Lung (tissue), 13 donors: ENCODE data around the gene SLC25A13. TPM values are rescaled to one million over a fixed set of nuclear protein-coding genes. Genes with fewer than 3 reads are reported as not detected.

Experiments
- ATAC-seq: fragments of 200-7000 bp; cut with Tn5 transposase; one replicate; pipeline ENCODE4 v1.9.1; 2020; ENCODE audit warnings: moderate number of reproducible peaks; ENCODE audit not compliant: insufficient read depth, low FRiP score
- DNase-seq, 3 donors: peaks; one replicate each; pipeline ENCODE4 v3.0.0-alpha.2; 2013 to 2017
- H3K27ac ChIP-seq, 2 donors: one replicate each; pipeline ENCODE4 v1.5.1; 2013; ENCODE audit warnings: mild to moderate bottlenecking in 2 of 2, moderate library complexity in 2 of 2, control low read depth in 1 of 2, inconsistent platforms in 1 of 2, low read depth in 1 of 2, low read length in 1 of 2
- H3K27me3 ChIP-seq, 3 donors: one replicate each; pipeline ENCODE4 v1.5.1; 2013; ENCODE audit warnings: low read length in 2 of 3; ENCODE audit not compliant: control insufficient read depth in 3 of 3, insufficient read depth in 3 of 3
- H3K36me3 ChIP-seq, 4 donors: one replicate each; pipeline ENCODE4 v1.5.1; 2013; ENCODE audit warnings: low read length in 4 of 4, mild to moderate bottlenecking in 1 of 4, moderate library complexity in 1 of 4; ENCODE audit not compliant: control insufficient read depth in 4 of 4, insufficient read depth in 4 of 4
- H3K4me1 ChIP-seq, 5 donors: one replicate each; pipeline ENCODE4 v1.5.1; 2013; ENCODE audit warnings: low read length in 5 of 5, mild to moderate bottlenecking in 2 of 5, moderate library complexity in 1 of 5; ENCODE audit not compliant: control insufficient read depth in 5 of 5, insufficient read depth in 5 of 5
- H3K4me3 ChIP-seq: one replicate; pipeline ENCODE4 v1.5.1; 2013; ENCODE audit warnings: mild to moderate bottlenecking, control low read depth, moderate library complexity
- H3K9ac ChIP-seq, 2 donors: one replicate each; pipeline ENCODE4 v1.5.1; 2013; ENCODE audit warnings: low read length in 2 of 2, control low read depth in 1 of 2; ENCODE audit not compliant: insufficient read depth in 1 of 2
- H3K9me3 ChIP-seq, 4 donors: one replicate each; pipeline ENCODE4 v1.5.1; 2013; ENCODE audit warnings: low read length in 3 of 4, mild to moderate bottlenecking in 1 of 4, moderate library complexity in 1 of 4; ENCODE audit not compliant: control insufficient read depth in 4 of 4, insufficient read depth in 3 of 4
- WGBS, 2 donors: extraction: QIAGEN DNeasy Blood & Tissue Kit; methylation state at CpG; one replicate each; pipeline ENCODE4 v1.1.7; 2013; 5-methylcytosine and 5-hydroxymethylcytosine counted together
- polyA plus RNA-seq, 2 donors: library from polyadenylated mRNA; stranded (reverse); fragments of 200-250 nt; gene quantifications; one replicate each; pipeline ENCODE4 v1.2.1, GENCODE V29; 2013
- small RNA-seq: library from RNA; depleted of rRNA; stranded (forward); fragments of <200 nt; gene quantifications from one replicate; pipeline ENCODE3, GENCODE V24; 2014; ENCODE audit warnings: low replicate concordance
- total RNA-seq, 2 donors: library from RNA; depleted of rRNA in 1 of 2; stranded (reverse); fragments of >200 nt in 1 of 2; gene quantifications; one replicate each; pipeline ENCODE4 v1.2.1, GENCODE V29; 2014 to 2021
- TF ChIP-seq, protein P1 (sequence below): IDR thresholded peaks from 2 replicates; pipeline ENCODE4 v1.5.1; 2012; ENCODE audit warnings: mild to moderate bottlenecking; ENCODE audit errors: control extremely low read depth, extremely low read depth
- donor health status: control.
- donor health status: control.
- donor health status: Bipolar disorder and iron deficiency.
- donor health status: healthy.
- donor health status: DM: yes; HTN: yes; CAD: no.

Gene SLC25A13
- total and polyA plus RNA-seq, 4 donors = 7.8 to 40.8 (median 19.6) TPM

- ATAC-seq (no peak), DNase-seq (no peak)
- no peak overlapping the region for H3K27ac ChIP-seq
- H3K27me3 ChIP-seq = peaks cover 0 to 26% (median 0%) of the 10 kb centered on the region in 3 donors
- TF ChIP-seq, protein P1, sequence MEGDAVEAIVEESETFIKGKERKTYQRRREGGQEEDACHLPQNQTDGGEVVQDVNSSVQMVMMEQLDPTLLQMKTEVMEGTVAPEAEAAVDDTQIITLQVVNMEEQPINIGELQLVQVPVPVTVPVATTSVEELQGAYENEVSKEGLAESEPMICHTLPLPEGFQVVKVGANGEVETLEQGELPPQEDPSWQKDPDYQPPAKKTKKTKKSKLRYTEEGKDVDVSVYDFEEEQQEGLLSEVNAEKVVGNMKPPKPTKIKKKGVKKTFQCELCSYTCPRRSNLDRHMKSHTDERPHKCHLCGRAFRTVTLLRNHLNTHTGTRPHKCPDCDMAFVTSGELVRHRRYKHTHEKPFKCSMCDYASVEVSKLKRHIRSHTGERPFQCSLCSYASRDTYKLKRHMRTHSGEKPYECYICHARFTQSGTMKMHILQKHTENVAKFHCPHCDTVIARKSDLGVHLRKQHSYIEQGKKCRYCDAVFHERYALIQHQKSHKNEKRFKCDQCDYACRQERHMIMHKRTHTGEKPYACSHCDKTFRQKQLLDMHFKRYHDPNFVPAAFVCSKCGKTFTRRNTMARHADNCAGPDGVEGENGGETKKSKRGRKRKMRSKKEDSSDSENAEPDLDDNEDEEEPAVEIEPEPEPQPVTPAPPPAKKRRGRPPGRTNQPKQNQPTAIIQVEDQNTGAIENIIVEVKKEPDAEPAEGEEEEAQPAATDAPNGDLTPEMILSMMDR = no peak
- H3K36me3 ChIP-seq = no peaks in the 10 kb centered on the region
- peaks cover 0 to 20% (median 0%) of the 10 kb centered on the region in 5 donors for H3K4me1 ChIP-seq
- H3K9me3 ChIP-seq = no peaks in the 10 kb centered on the region
- peak overlapping the region in 1 of 2 donors; percentile 57 for H3K9ac ChIP-seq
- 15 to 18% methylated on average over 10 of the region's 10 CpGs for WGBS, 2 donors
- no peak overlapping the region for H3K4me3 ChIP-seq
Observed at GRCh38 chr7:96076350-96076707, 245.6 kb downstream of the SLC25A13 start.

- TF ChIP-seq, protein P1 = peak; percentile 58
- Histone ChIP-seq H3K27ac (no peak overlapping the region), H3K36me3 (no peaks in the 10 kb centered on the region), H3K4me3 (no peak overlapping the region), H3K4me1 (peaks cover 0 to 20% (median 0%) of the 10 kb centered on the region in 5 donors), H3K27me3 (peaks cover 0 to 26% (median 0%) of the 10 kb centered on the region in 3 donors), H3K9ac (peak overlapping the region in 1 of 2 donors; percentile 57), H3K9me3 (no peaks in the 10 kb centered on the region)
- DNase-seq (peak; percentile 79 to 90 (median 89)), ATAC-seq (peak; percentile 65)
- 2 to 3% methylated on average over 47 of the region's 47 CpGs for WGBS, 2 donors
Observed at GRCh38 chr7:96075510-96076349, 246.2 kb downstream of the SLC25A13 start.

DNA sequence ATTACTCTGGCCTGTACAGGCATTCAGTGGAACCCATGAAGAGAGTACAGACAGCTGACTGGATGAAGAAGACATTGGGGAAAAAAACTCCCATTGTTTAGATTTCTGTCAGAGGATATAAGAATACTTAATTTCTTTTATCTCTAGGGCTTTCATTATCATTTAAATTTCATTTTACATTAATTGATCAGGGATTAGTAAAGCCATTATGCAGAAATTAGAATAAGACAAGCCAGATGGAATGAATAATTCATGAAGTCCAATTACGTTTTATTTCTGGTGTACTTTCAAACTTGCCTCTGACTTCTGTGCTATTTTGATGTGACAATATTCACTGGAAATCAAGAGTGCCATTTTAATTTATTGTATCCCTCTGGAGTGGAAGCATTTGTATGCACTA is 247.0 kb downstream of the SLC25A13 start:
- no peaks in the 10 kb centered on the region for H3K36me3 ChIP-seq
- no peaks in the 10 kb centered on the region for H3K9me3 ChIP-seq
- TF ChIP-seq, protein P1 = no peak
- DNase-seq (no peak), ATAC-seq (no peak)
- no peak overlapping the region for H3K9ac ChIP-seq
- H3K27me3 ChIP-seq = peaks cover 0 to 26% (median 0%) of the 10 kb centered on the region in 3 donors
- 74 to 76% methylated on average over 1 of the region's 1 CpG for WGBS, 2 donors
- H3K4me3 ChIP-seq = no peak overlapping the region
- H3K27ac ChIP-seq = no peak overlapping the region
- H3K4me1 ChIP-seq = peaks cover 0 to 20% (median 0%) of the 10 kb centered on the region in 5 donors

Small RNAs within 50 kb of the gene (small RNA-seq; reads per million reads assigned to genes)
- gene AC084368.1 (not detected), gene MIR591 (not detected), gene RNU6-364P (not detected), gene RNU6-532P (not detected)
